ENCODE results near the gene MAPK7. TPM values are rescaled to one million over a fixed set of nuclear protein-coding genes. Genes with fewer than 3 reads are reported as not detected.
A peak's percentile ranks its signal among the peaks of the same experiment; 100 is the strongest.

MAPK7 gene
- total RNA-seq, 2 experiments from 2014 or later: 8.1 to 19.3 TPM

DNA sequence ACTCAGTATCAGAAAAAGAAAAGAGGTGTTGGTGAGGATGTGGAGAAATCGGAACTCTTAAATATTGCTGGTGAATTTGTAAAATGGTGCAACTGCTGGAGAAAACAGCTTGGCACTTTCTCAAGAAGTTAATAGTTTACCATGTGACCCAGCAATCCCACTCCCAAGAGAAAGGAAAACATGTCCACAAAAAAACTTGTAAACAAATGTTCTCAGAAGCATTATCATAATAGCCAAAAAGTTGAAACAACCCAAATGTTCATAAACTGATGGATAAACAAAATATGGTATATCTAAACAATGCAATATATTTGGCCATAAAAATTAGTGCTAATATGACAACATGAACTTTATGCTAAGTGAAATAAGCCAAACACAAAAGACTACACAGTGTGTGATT is 2.6 kb upstream of the MAPK7 start:
- ChIA-PET POLR2A (interaction anchor here (1.5 kb wide), 1 partner anchor 13 kb away, joined by 3 read pairs; the partner anchor contains the start of gene B9D1), CTCF (ENCODE audit: unreplicated experiment) (no interaction called here)
- no peak for TF ChIP-seq EZH2phosphoT487 (IDR thresholded peaks at IDR 0.05; ENCODE audit: borderline replicate concordance, low read depth, low read length)
- TF ChIP-seq, protein P1, sequence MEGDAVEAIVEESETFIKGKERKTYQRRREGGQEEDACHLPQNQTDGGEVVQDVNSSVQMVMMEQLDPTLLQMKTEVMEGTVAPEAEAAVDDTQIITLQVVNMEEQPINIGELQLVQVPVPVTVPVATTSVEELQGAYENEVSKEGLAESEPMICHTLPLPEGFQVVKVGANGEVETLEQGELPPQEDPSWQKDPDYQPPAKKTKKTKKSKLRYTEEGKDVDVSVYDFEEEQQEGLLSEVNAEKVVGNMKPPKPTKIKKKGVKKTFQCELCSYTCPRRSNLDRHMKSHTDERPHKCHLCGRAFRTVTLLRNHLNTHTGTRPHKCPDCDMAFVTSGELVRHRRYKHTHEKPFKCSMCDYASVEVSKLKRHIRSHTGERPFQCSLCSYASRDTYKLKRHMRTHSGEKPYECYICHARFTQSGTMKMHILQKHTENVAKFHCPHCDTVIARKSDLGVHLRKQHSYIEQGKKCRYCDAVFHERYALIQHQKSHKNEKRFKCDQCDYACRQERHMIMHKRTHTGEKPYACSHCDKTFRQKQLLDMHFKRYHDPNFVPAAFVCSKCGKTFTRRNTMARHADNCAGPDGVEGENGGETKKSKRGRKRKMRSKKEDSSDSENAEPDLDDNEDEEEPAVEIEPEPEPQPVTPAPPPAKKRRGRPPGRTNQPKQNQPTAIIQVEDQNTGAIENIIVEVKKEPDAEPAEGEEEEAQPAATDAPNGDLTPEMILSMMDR (conservative IDR thresholded peaks at IDR 0.05; ENCODE audit: low read length): no peak
- Histone ChIP-seq H3K36me3 (ENCODE audit: insufficient read depth, low read length) (peaks cover 13% of the 10 kb centered on the region; the same call in 1 of the 2 replicates), H4K20me1 (ENCODE audit: insufficient read depth, low read length) (no peaks in the 10 kb centered on the region), H3K27ac (ENCODE audit: low read depth, low read length, poor library complexity, severe bottlenecking) (no peak overlapping the region), H2AFZ (ENCODE audit: low read length) (no peak overlapping the region), H3K79me2 (ENCODE audit: insufficient read depth, low read depth, low read length) (peaks cover 7% of the 10 kb centered on the region; the same call in 1 of the 2 replicates), H3K9me3 (ENCODE audit: low read length) (no peaks in the 10 kb centered on the region), H3K4me3 (ENCODE audit: low read depth, low read length, poor library complexity, severe bottlenecking) (no peak overlapping the region), H3K9me2 (ENCODE audit: insufficient read depth, low read length) (no peaks in the 10 kb centered on the region), H3K4me2 (ENCODE audit: low read length) (0 out of 2 replicates have a peak overlapping the region, but pooled peaks have one; percentile 11), H3K4me1 (ENCODE audit: insufficient read depth, low read length, poor library complexity, severe bottlenecking) (peaks cover 37% of the 10 kb centered on the region)
- DNase-seq (ENCODE audit: low spot score): no peak
- intact Hi-C loops (cut with micrococcal nuclease; ENCODE audit: unreplicated experiment): loop anchor here (5.0 to 10.0 kb wide), 3 partner anchors 87 to 269 kb away; partner anchors contain the start of gene ALDH3A2
- no TSS peak for BruUV-seq (replicated peaks)

DNA sequence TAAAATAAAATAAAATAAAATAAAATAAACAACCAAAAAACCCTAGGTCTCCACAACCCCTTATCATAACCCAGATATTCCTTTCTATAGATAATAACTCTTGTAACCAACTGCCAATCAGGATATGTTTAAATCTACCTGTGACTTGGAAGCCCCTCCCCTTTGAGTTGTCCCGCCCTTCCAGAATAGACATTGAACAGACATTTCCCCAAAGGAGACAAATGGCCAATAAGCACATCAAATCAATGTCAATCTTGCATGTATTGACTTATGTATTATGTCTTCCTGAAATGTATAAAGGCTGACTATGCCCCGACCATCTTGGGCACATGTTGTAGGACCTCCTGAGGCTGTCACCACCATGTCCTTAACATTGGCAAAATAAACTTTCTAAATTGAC is 1.5 kb upstream of the MAPK7 start:
- peaks cover 26% of the 10 kb centered on the region for H3K4me1 ChIP-seq (ENCODE audit: insufficient read depth, low read length, poor library complexity, severe bottlenecking)
- H4K20me1 ChIP-seq (ENCODE audit: insufficient read depth, low read length): no peaks in the 10 kb centered on the region
- H2AFZ ChIP-seq (ENCODE audit: low read length): peak overlapping the region; percentile 88
- H3K36me3 ChIP-seq (ENCODE audit: insufficient read depth, low read length): peaks cover 22% of the 10 kb centered on the region; the same call in 1 of the 2 replicates
- DNase-seq (ENCODE audit: low spot score): no peak
- H3K79me2 ChIP-seq (ENCODE audit: insufficient read depth, low read depth, low read length): peaks cover 7% of the 10 kb centered on the region; the same call in 1 of the 2 replicates
- TF ChIP-seq, protein P1 (conservative IDR thresholded peaks at IDR 0.05; ENCODE audit: low read length): no peak
- no peak for TF ChIP-seq EZH2phosphoT487 (IDR thresholded peaks at IDR 0.05; ENCODE audit: borderline replicate concordance, low read depth, low read length)
- no TSS peak for BruUV-seq (replicated peaks)
- CTCF ChIA-PET (ENCODE audit: unreplicated experiment): no interaction called here
- H3K9me2 ChIP-seq (ENCODE audit: insufficient read depth, low read length): no peaks in the 10 kb centered on the region
- H3K27ac ChIP-seq (ENCODE audit: low read depth, low read length, poor library complexity, severe bottlenecking): peak overlapping the region; percentile 70
- POLR2A ChIA-PET: interaction anchor here (1.4 to 2.3 kb wide), 3 partner anchors 12 to 271 kb away, joined by 4 to 19 read pairs (median 13); no protein-coding TSS in a partner anchor
- intact Hi-C loops (cut with micrococcal nuclease; ENCODE audit: unreplicated experiment): loop anchor here (5.0 to 10.0 kb wide), 3 partner anchors 85 to 268 kb away; partner anchors contain the start of gene ALDH3A2
- peak overlapping the region; percentile 84 for H3K4me3 ChIP-seq (ENCODE audit: low read depth, low read length, poor library complexity, severe bottlenecking)
- H3K4me2 ChIP-seq (ENCODE audit: low read length): peak overlapping the region; percentile 94
- no peaks in the 10 kb centered on the region for H3K9me3 ChIP-seq (ENCODE audit: low read length)
